M059J (cell line): ENCODE data around the gene PAXIP1. TPM values are rescaled to one million over a fixed set of nuclear protein-coding genes. Genes with fewer than 3 reads are reported as not detected.

Experiments used
- DNase-seq: peaks from one replicate; pipeline ENCODE4 v3.0.0-alpha.2; 2012; ENCODE audit warnings: low read depth
- total RNA-seq: library from RNA; depleted of rRNA; stranded (reverse); fragments of >200 nt; shearing (Covaris generic); gene quantifications from 2 replicates; pipeline ENCODE4 v1.2.3, GENCODE V29; 2014

The PAXIP1 gene
- total RNA-seq, 1 experiment from 2014 or later: 16.6 TPM

GRCh38 chr7:154913638-154914307 is 89.2 kb downstream of the PAXIP1 start:
- peak; percentile 58 for DNase-seq

- no peak for DNase-seq
Measured at GRCh38 chr7:154912871-154913637, 89.9 kb downstream of the PAXIP1 start.

GRCh38 chr7:154911862-154912455 is 91.0 kb downstream of the PAXIP1 start:
- no peak for DNase-seq

GRCh38 chr7:154911411-154911810 is 91.5 kb downstream of the PAXIP1 start:
- DNase-seq: no peak

- no peak for DNase-seq
Measured at GRCh38 chr7:154910977-154911376, 91.9 kb downstream of the PAXIP1 start.

- DNase-seq: no peak
Measured at GRCh38 chr7:154910125-154910524, 92.8 kb downstream of the PAXIP1 start.

GRCh38 chr7:154909241-154910105 is 93.5 kb downstream of the PAXIP1 start:
- DNase-seq: no peak

GRCh38 chr7:154907651-154908620 is 95.0 kb downstream of the PAXIP1 start:
- no peak for DNase-seq

GRCh38 chr7:154906736-154907355 is 96.1 kb downstream of the PAXIP1 start:
- DNase-seq: no peak

GRCh38 chr7:154906201-154906600 is 96.7 kb downstream of the PAXIP1 start:
- DNase-seq: no peak

GRCh38 chr7:154905615-154906014 is 97.3 kb downstream of the PAXIP1 start:
- DNase-seq: no peak

GRCh38 chr7:154905146-154905545 is 97.8 kb downstream of the PAXIP1 start:
- no peak for DNase-seq

GRCh38 chr7:154903083-154903731 is 99.7 kb downstream of the PAXIP1 start:
- no peak for DNase-seq

GRCh38 chr7:154902600-154903082 is 100.3 kb downstream of the PAXIP1 start:
- no peak for DNase-seq

GRCh38 chr7:154899862-154900261 is 103.1 kb downstream of the PAXIP1 start:
- no peak for DNase-seq

GRCh38 chr7:154898973-154899855 is 103.7 kb downstream of the PAXIP1 start:
- no peak for DNase-seq

GRCh38 chr7:154896076-154896475 is 106.8 kb downstream of the PAXIP1 start:
- DNase-seq: no peak
